ENCODE measurements around the gene DNAI2. TPM values are rescaled to one million over a fixed set of nuclear protein-coding genes. Genes with fewer than 3 reads are reported as not detected.
A peak's percentile ranks its signal among the peaks of the same experiment; 100 is the strongest.

Gene DNAI2
- total and polyA plus RNA-seq, 9 of the 15 experiments (the other 6 are each of a cell fraction or from before 2014, with no cell fraction given), result not detected

DNA sequence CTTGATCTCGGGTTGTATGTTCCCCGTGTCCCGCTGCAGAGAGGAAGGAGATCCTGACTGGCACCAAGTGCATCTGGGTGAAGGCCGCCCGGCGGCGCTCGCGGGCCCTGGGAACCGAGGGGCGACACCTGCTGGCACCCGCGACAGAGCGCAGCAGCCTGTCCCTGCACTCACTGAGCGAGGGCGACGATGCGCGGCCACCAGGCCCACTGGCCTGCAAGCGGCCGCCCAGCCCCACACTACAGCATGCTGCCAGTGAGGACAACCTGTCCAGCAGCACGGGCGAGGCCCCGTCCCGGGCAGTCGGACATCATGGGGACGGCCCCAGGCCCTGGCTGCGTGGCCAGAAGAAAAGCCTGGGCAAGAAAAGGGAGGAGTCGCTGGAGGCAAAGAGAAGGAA, 80.1 kb downstream of the DNAI2 start (continued):
- TF ChIP-seq ETV5 (CRISPR knock-in tag; IDR thresholded peaks at IDR 0.05; ENCODE audit: low read depth) (0 out of 2 replicates have a peak, but pooled peaks have one; percentile 39), SAP30 (IDR thresholded peaks at IDR 0.05; ENCODE audit: borderline replicate concordance, insufficient read depth, low read depth, low read length, poor library complexity, severe bottlenecking) (no peak), ATF3 (IDR thresholded peaks at IDR 0.05) (no peak), ATF3 (CRISPR knock-in tag; conservative IDR thresholded peaks at IDR 0.05) (no peak)

DNA sequence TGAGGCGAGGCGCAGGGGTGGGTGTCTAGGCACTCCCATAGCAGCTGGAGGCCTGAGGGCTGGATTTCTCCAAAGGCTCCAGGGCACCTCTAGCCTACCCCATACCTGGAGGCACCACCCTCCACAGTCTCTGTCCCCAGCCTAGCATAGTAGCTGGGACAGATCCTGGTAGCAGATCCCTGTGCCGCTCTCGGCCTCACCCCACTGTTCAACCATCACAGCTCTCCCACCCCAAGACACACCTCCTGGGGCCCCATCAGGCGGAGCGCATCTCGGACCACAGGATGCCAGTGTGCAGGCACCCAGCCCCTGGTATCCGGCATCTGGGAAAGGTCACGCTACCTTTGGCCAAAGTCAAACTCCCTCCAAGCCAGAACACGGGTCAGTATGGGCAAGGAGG, 80.5 kb downstream of the DNAI2 start:
- in situ Hi-C loops (cut with MboI), result loop anchor here (5.0 kb wide), 1 partner anchor 142 kb away; the partner anchor contains the start of gene TTYH2
- peak; percentile 9 for ATAC-seq
- no TSS peak for BruUV-seq (replicated peaks)

More for the DNA sequence above, 80.5 kb downstream of the DNAI2 start:
- Histone ChIP-seq H3K9me3 (replicated peaks; ENCODE audit: control insufficient read depth, insufficient read depth, low read depth, low read length) (no peaks in the 10 kb centered on the region), H3K36me3 (ENCODE audit: control insufficient read depth, insufficient read depth, low read length) (no peaks in the 10 kb centered on the region), H3K9me1 (ENCODE audit: control insufficient read depth, insufficient read depth, low read length) (no peaks in the 10 kb centered on the region), H3K4me2 (ENCODE audit: insufficient read depth, low read length) (no peak overlapping the region), H3K4me3 (no peak overlapping the region), H3K27ac (ENCODE audit: extremely low read depth, low read depth, low read length) (no peak overlapping the region), H3K4me1 (replicated peaks in 1 of 2; ENCODE audit: control insufficient read depth in 2 of 2, insufficient read depth in 2 of 2, low read length in 2 of 2) (peaks cover 0 to 40% of the 10 kb centered on the region in 2 experiments; a peak in 2 of 5 replicates), H3K9ac (ENCODE audit: insufficient read depth in 1 of 2, low read depth in 2 of 2, low read length in 2 of 2) (no peak overlapping the region), H2AFZ (ENCODE audit: low read depth, low read length) (no peak overlapping the region), H4K20me1 (replicated peaks; ENCODE audit: control insufficient read depth, insufficient read depth, low read length) (peaks cover 4% of the 10 kb centered on the region; the same call in 1 of the 2 replicates), H3K27me3 (ENCODE audit: control insufficient read depth in 2 of 2, insufficient read depth in 2 of 2, low read length in 2 of 2) (peaks cover 22 to 75% of the 10 kb centered on the region in 2 experiments; a peak in 4 of 5 replicates), H3K79me2 (ENCODE audit: control insufficient read depth, insufficient read depth, low read length) (no peaks in the 10 kb centered on the region)
- ChIA-PET POLR2A (interaction anchor here (0.6 kb wide), 1 partner anchor 143 kb away, joined by 3 read pairs; no protein-coding TSS in a partner anchor), CTCF (ENCODE audit: low intra/inter-chr PET ratio) (interaction anchor here (1.9 kb wide), 1 partner anchor 55 kb away, joined by 21 read pairs; no protein-coding TSS in a partner anchor)
- intact Hi-C loops (cut with micrococcal nuclease), result no loop called here
- TF ChIP-seq ZFPM2 (CRISPR knock-in tag; IDR thresholded peaks at IDR 0.05), result no peak
- TF ChIP-seq, protein P1, sequence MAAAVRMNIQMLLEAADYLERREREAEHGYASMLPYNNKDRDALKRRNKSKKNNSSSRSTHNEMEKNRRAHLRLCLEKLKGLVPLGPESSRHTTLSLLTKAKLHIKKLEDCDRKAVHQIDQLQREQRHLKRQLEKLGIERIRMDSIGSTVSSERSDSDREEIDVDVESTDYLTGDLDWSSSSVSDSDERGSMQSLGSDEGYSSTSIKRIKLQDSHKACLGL (CRISPR knock-in tag; IDR thresholded peaks at IDR 0.05; ENCODE audit: borderline replicate concordance, poor library complexity, severe bottlenecking), result no peak
- no peak for TF ChIP-seq ZC3H8 (IDR thresholded peaks at IDR 0.05)
- no peak for TF ChIP-seq TCF15 (CRISPR knock-in tag; IDR thresholded peaks at IDR 0.05)
- DNase-seq (ENCODE audit: extremely low read depth in 1 of 4, low spot score in 3 of 4) (no peak), FAIRE-seq (no peak)
- 29% methylated on average over 8 of the region's 10 CpGs for WGBS (ENCODE audit: insufficient coverage, low coverage, missing lambda C conversion rate)

Data from K562 (cell line).